Upper lobe of right lung (tissue), 1 donor: ENCODE results near the gene RNF144A. TPM values are rescaled to one million over a fixed set of nuclear protein-coding genes. Genes with fewer than 3 reads are reported as not detected.

Experiments used
- ATAC-seq: fragments of 200-7000 bp; cut with Tn5 transposase; one replicate; pipeline ENCODE4 v1.9.1; 2020; ENCODE audit warnings: mild to moderate bottlenecking, moderate library complexity
- DNase-seq: peaks from one replicate; pipeline ENCODE4 v3.0.0-alpha.2; 2020
- H3K27ac ChIP-seq: fragments of 200-600 bp; one replicate; pipeline ENCODE4 v1.8.0; 2022
- H3K27me3 ChIP-seq: fragments of 200-600 bp; one replicate; pipeline ENCODE4 v1.8.0; 2022; ENCODE audit warnings: mild to moderate bottlenecking
- H3K36me3 ChIP-seq: fragments of 200-600 bp; one replicate; pipeline ENCODE4 v1.8.0; 2022
- H3K4me1 ChIP-seq: fragments of 200-600 bp; one replicate; pipeline ENCODE4 v1.8.0; 2022
- H3K4me3 ChIP-seq: fragments of 200-600 bp; one replicate; pipeline ENCODE4 v1.8.0; 2022; ENCODE audit warnings: mild to moderate bottlenecking
- H3K9me3 ChIP-seq: fragments of 200-600 bp; one replicate; pipeline ENCODE4 v1.8.0; 2022
- intact Hi-C: fragments of 100-400 bp; cut with DNase I; formaldehyde crosslinking; loops from one replicate; pipeline ENCODE4 v1.11.0; 2022
- total RNA-seq: library from RNA; stranded (reverse); fragmentation: NEBNext Ultra II Directional; extraction: Animal tissue kit (Norgen Biotek cat#: 25700); gene quantifications from one replicate; pipeline ENCODE4 v1.2.1, GENCODE V29; 2021
- TF ChIP-seq, protein P1 (sequence below): fragments of 200-600 bp; IDR thresholded peaks from one replicate; pipeline ENCODE4 v1.8.0; 2022; ENCODE audit warnings: antibody characterized with exemption
- donor health status: DM: no; HTN: yes; CAD: no; lungs with severe emphysema.

RNF144A gene
- total RNA-seq, 1 donor from 2014 or later = 16.0 TPM

DNA sequence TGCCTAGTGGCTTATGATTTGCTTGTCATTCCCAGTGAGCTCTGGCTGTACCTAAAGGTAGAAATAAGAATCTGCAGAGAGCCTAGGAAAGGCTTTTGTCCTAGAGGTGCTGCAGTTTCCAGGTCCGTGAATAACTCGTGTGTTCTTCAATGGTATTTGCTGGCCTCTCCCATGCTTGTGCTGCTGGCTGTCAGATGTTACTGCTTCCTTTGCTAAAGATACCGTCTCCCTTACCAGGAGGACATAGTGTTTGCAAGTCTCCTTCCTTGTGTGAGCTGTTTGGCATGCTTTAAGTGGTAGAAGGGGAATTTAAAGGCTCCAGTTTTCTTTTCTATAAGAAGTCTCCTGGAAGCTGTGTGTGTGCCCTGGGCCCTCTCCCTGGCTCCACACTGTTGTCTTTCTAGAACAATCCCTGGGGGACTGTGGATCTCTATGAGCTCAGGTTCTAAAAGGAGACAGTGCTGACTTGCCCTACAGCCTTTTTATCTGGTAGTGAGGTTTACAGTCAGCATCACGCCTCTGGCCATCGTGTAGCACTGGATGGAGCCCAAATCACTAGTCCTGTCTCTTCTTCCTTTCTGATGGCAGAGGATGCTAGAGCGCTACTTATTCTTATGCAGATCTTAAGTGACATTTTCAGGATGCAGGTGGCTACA is 65.8 kb downstream of the RNF144A start:
- DNase-seq (no peak), ATAC-seq (no peak)
- TF ChIP-seq, protein P1, sequence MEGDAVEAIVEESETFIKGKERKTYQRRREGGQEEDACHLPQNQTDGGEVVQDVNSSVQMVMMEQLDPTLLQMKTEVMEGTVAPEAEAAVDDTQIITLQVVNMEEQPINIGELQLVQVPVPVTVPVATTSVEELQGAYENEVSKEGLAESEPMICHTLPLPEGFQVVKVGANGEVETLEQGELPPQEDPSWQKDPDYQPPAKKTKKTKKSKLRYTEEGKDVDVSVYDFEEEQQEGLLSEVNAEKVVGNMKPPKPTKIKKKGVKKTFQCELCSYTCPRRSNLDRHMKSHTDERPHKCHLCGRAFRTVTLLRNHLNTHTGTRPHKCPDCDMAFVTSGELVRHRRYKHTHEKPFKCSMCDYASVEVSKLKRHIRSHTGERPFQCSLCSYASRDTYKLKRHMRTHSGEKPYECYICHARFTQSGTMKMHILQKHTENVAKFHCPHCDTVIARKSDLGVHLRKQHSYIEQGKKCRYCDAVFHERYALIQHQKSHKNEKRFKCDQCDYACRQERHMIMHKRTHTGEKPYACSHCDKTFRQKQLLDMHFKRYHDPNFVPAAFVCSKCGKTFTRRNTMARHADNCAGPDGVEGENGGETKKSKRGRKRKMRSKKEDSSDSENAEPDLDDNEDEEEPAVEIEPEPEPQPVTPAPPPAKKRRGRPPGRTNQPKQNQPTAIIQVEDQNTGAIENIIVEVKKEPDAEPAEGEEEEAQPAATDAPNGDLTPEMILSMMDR = no peak
- Histone ChIP-seq H3K36me3 (no peaks in the 10 kb centered on the region), H3K9me3 (no peaks in the 10 kb centered on the region), H3K27ac (no peak overlapping the region), H3K27me3 (no peaks in the 10 kb centered on the region), H3K4me3 (no peak overlapping the region), H3K4me1 (peaks cover 24% of the 10 kb centered on the region)
- intact Hi-C loops = no loop called here

DNA sequence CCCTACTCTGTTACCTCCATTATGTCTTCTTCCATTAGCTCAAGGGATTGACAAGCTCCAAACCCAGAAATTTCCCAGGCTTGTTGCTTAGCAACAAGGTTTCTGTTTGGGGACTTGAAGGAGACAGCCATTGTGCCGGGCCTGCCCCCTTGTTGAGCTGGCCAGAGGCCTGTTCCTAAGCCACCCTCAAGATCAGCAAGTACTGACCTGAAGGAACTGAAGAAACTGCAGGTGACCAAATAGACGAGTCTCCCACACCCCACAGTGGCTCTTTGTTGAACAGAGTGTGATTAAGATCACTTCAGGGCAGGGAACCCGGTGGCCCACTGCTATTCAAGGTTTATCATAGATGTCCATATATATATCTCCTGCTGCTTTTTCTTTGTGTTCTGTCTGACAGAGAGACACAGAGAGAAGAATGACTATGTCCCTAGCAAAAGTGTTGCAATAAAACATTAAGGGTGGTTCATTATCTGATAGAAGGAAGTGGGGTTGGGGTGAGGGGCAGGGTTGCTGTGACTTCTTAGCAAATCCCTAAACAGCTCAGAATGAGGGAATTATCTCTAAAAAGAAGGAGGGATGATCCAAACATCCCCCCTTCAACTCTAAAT is 69.2 kb downstream of the RNF144A start:
- TF ChIP-seq, protein P1 = no peak
- intact Hi-C loops = no loop called here
- ATAC-seq = peak; percentile 65

DNA sequence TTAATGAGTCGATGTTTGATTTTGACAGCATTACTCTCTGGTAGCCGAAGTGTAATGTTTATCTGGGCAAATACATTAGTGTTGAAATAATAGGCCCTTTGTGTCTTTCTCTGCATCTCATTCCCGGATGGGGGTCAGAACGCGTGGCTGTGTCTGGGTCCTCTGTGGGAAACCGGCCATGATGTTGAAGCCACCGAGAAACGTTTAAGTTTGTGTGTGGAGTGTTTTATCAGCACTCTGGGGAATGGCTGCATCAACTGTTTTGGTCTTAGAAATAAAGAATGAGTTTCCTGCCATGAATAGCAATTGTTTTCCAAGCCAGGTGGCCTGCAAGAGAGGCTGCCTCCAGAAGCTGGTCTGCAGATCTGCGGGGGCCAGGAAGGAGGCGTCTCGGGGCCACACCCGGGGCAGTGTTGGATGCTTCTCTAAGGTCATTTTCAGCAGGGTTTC is 69.7 kb downstream of the RNF144A start:
- intact Hi-C loops = no loop called here
- no peaks in the 10 kb centered on the region for H3K9me3 ChIP-seq
- H3K4me3 ChIP-seq = no peak overlapping the region
- no peaks in the 10 kb centered on the region for H3K27me3 ChIP-seq
- peaks cover 24% of the 10 kb centered on the region for H3K4me1 ChIP-seq
- ATAC-seq = no peak
- TF ChIP-seq, protein P1 = no peak
- no peak for DNase-seq
- no peak overlapping the region for H3K27ac ChIP-seq
- no peaks in the 10 kb centered on the region for H3K36me3 ChIP-seq

More for the DNA sequence above, 69.2 kb downstream of the RNF144A start:
- Histone ChIP-seq H3K27me3 (no peaks in the 10 kb centered on the region), H3K4me1 (peaks cover 24% of the 10 kb centered on the region), H3K36me3 (no peaks in the 10 kb centered on the region), H3K27ac (no peak overlapping the region), H3K9me3 (no peaks in the 10 kb centered on the region), H3K4me3 (no peak overlapping the region)
- no peak for DNase-seq

DNA sequence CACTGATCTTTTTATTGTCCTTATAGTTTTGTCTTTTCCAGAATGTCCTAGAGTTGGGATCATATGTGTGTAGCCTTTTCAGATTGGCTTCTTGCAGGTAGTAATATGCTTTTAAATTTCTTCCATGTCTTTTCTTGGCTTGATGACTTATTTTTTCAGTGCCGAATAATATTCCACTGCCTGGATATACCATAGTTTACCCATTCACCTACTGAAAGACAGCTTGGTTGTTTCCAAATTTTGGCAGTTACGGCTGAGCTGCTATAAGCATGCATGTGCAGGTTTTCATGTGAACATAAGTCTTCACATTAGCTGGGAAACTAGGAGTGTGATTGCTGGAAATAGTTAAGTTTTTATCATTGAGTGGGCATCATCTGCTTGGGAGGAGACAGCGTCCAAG is 73.7 kb downstream of the RNF144A start:
- Histone ChIP-seq H3K9me3 (no peaks in the 10 kb centered on the region), H3K27me3 (no peaks in the 10 kb centered on the region), H3K27ac (no peak overlapping the region), H3K4me1 (peaks cover 21% of the 10 kb centered on the region), H3K4me3 (no peak overlapping the region), H3K36me3 (no peaks in the 10 kb centered on the region)
- DNase-seq (no peak), ATAC-seq (no peak)
- intact Hi-C loops = no loop called here
- TF ChIP-seq, protein P1 = no peak

DNA sequence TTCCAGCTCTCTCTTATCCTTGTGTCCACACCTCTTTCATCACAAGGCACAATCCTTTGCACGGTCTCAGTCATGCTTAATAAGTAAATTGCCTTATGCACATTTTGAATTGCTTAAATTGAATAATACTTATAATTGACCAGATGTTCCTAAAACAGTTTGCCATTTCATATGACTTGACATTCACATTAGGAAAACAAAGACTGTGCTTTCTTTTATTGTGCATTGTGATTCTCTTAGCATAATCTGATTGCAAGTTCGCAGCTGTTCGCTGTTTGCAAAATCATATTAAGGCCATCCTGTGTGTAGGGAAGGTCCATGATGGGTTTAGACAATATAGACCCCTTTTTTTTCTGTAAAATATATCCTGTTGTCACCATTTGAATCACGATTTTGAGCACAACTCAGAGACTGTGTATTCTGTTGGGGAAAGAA is 75.6 kb downstream of the RNF144A start:
- no peaks in the 10 kb centered on the region for H3K27me3 ChIP-seq
- no peak for DNase-seq
- TF ChIP-seq, protein P1 = no peak
- no peak for ATAC-seq
- H3K36me3 ChIP-seq = no peaks in the 10 kb centered on the region
- H3K4me1 ChIP-seq = peaks cover 9% of the 10 kb centered on the region
- intact Hi-C loops = no loop called here
- no peaks in the 10 kb centered on the region for H3K9me3 ChIP-seq
- no peak overlapping the region for H3K27ac ChIP-seq
- H3K4me3 ChIP-seq = no peak overlapping the region
